ENCODE results near the gene MOGAT3. TPM values are rescaled to one million over a fixed set of nuclear protein-coding genes. Genes with fewer than 3 reads are reported as not detected.

The MOGAT3 gene, protein sequence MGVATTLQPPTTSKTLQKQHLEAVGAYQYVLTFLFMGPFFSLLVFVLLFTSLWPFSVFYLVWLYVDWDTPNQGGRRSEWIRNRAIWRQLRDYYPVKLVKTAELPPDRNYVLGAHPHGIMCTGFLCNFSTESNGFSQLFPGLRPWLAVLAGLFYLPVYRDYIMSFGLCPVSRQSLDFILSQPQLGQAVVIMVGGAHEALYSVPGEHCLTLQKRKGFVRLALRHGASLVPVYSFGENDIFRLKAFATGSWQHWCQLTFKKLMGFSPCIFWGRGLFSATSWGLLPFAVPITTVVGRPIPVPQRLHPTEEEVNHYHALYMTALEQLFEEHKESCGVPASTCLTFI
- total RNA-seq (2022; extraction: Qiagen RNA extraction): not detected in 5 replicates

GRCh38 chr7:101200862-101201599, at the start of gene MOGAT3:
MOGAT3 (minus strand) TSS chr7:101201036; CDS start chr7:101200854, 182 bp downstream.

GRCh38 chr7:101244375-101245146, 43.7 kb upstream of the MOGAT3 start, which contains the start of gene FIS1:
FIS1 (minus strand) TSS chr7:101245081; CDS start chr7:101245004, 77 bp downstream.

DNA sequence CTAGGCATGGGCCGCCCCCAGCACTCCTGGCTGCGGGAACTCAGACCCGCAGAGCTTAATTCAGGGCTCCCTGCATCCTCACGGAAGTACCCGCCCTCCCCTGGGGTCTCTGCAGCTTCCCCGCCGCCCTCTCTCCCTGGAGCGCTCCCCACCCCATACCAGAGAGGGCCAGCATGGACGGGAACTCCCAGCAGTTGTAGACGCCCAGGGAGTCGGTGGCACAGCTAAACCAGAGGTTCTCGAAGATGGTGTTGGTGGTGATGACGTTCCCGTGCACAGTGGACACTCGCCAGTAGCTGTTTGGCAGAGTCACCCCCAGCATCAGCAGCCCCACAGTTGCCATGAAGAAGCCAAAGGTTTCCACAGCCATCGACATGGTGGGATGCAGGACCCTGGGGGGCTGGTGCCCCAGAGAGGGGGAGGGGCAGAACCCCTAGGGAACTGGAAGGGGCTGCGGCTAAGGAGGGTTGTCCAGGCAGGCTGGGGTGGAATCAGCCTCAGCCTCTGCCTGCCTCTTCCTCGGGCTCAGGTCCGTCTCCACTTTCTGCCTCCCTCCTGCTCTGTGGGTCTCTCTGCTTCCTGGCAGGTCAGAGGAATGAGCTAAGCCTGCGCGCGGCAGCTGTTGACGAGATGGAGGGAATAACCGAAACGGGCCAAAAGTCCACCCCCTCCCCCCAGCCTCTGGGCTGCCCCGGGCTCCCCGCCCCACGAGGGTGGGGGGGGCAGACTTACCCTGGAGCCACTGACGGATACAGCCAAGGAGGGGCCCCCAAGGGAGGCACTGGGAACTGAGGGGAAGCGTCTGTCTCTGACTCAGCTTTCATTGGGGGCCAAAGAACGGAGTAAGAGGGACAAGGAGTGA, 36.6 kb upstream of the MOGAT3 start, which contains the start of gene CLDN15:
Gene CLDN15, minus strand, starts transcription at position 597 of the 862 bp plus-strand sequence. Its CDS starts 221 bp downstream, at position 376.

DNA sequence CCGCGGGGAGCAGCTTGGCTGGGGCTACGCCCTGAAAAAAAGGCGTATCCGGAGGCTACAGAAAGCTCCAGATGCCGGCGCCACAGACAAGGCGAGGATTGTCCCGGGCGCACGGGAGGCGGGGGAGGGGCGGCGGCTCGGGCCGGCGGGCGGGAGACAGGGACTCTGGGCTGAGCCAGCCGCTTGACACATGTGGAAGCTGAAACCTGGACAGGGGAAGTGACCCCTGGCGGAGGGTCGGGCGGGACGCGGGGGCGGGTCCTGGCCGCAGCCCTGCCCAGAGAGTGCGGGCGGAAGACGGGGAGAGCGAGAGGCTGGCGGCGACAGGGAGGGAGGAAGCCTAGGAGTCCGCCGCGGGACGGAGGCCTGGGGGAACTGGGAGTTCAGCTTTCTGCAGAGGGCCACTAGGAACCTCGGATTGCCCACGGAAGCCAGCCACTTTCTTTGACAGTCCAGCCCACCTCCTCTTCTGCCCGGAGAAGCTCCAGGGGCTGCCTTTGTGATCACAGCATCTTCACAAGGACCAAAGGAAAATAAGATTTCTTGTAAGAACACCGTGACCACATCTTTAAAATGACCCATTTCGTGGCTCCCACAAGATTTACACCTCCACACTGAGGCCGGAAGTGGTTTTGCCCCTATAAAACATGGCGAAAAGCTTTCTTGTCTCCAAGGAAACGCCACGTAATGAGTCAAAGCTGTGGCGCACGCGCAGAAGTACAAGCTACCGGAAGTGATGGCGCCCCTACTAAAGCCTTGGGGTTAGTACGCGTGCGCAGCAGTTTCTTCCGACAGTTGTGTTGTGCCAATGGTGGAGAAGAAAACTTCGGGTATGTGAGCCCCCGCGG, 16.8 kb upstream of the MOGAT3 start, which contains the start of the genes PLOD3 and ZNHIT1:
Gene PLOD3, minus strand, starts transcription at position 194 of the 848 bp plus-strand sequence. CDS start 307 bp downstream, outside the sequence.
Gene ZNHIT1, plus strand, starts transcription at position 778 of the 848 bp plus-strand sequence. Its CDS starts 31 bp downstream, at position 809.

GRCh38 chr7:101180130-101180755, 20.6 kb downstream of the MOGAT3 start, which contains the start of gene NAT16:
NAT16 (minus strand) TSS chr7:101180293; CDS start chr7:101174807, 5,486 bp downstream.

GRCh38 chr7:101165075-101165957, 35.5 kb downstream of the MOGAT3 start, which contains the start of gene VGF:
VGF (minus strand) TSS chr7:101165569; CDS start chr7:101164843, 726 bp downstream.

GRCh38 chr7:101153969-101154692, 46.7 kb downstream of the MOGAT3 start, which contains the start of gene AP1S1:
AP1S1 (plus strand) TSS chr7:101154476; CDS start chr7:101154515, 39 bp downstream.

Other genes starting within 250 kb of the MOGAT3 start
- 15.1 to 20.6 TPM (median 20.0 TPM) in 5 replicates for gene MUC12, start 231.5 kb downstream of the MOGAT3 start, total RNA-seq (2022; extraction: Qiagen RNA extraction)
- gene MUC17, start 181.0 kb downstream of the MOGAT3 start, total RNA-seq (2022; extraction: Qiagen RNA extraction): 0.02 to 0.14 TPM (median 0.02 TPM) in 5 replicates
- 10.5 to 14.9 TPM (median 12.8 TPM) in 5 replicates for gene TRIM56, start 115.6 kb downstream of the MOGAT3 start, total RNA-seq (2022; extraction: Qiagen RNA extraction)
- 1,104 to 1,398 TPM (median 1,160 TPM) in 5 replicates for gene SERPINE1, start 73.9 kb downstream of the MOGAT3 start, total RNA-seq (2022; extraction: Qiagen RNA extraction)
- gene AP1S1, start 46.6 kb downstream of the MOGAT3 start, total RNA-seq (2022; extraction: Qiagen RNA extraction): 143 to 158 TPM (median 150 TPM) in 5 replicates
- 10.5 to 26.2 TPM (median 16.4 TPM) in 5 replicates for gene VGF, start 35.5 kb downstream of the MOGAT3 start, total RNA-seq (2022; extraction: Qiagen RNA extraction)
- 0.10 to 0.17 TPM (median 0.14 TPM) in 5 replicates for gene NAT16, start 20.7 kb downstream of the MOGAT3 start, total RNA-seq (2022; extraction: Qiagen RNA extraction)
- gene PLOD3, start 16.5 kb upstream of the MOGAT3 start, total RNA-seq (2022; extraction: Qiagen RNA extraction): 68.9 to 85.9 TPM (median 81.7 TPM) in 5 replicates
- 78.6 to 107 TPM (median 95.2 TPM) in 5 replicates for gene ZNHIT1, start 17.1 kb upstream of the MOGAT3 start, total RNA-seq (2022; extraction: Qiagen RNA extraction)
- 7.7 to 15.5 TPM (median 13.1 TPM) in 5 replicates for gene CLDN15, start 36.8 kb upstream of the MOGAT3 start, total RNA-seq (2022; extraction: Qiagen RNA extraction)
- 129 to 152 TPM (median 146 TPM) in 5 replicates for gene FIS1, start 44.0 kb upstream of the MOGAT3 start, total RNA-seq (2022; extraction: Qiagen RNA extraction)
- gene IFT22, start 120.8 kb upstream of the MOGAT3 start, total RNA-seq (2022; extraction: Qiagen RNA extraction): 51.1 to 58.0 TPM (median 53.0 TPM) in 5 replicates
- 0.32 to 0.58 TPM (median 0.49 TPM) in 5 replicates for gene COL26A1, start 161.8 kb upstream of the MOGAT3 start, total RNA-seq (2022; extraction: Qiagen RNA extraction)

All from A549 treated with CORT108297 at 1 μM for 4 hours (cell line).